Ectodermal cell (in vitro differentiated cells): ENCODE measurements around the gene HLF.

Source experiments
- H3K27ac ChIP-seq: 2 replicates; pipeline ENCODE4 v1.7.0; 2013; ENCODE audit warnings: mild to moderate bottlenecking, low read depth, low read length; ENCODE audit not compliant: insufficient read depth, poor library complexity, severe bottlenecking
- H3K27me3 ChIP-seq: 2 replicates; pipeline ENCODE4 v1.7.0; 2013; ENCODE audit warnings: mild to moderate bottlenecking, low read length; ENCODE audit not compliant: insufficient read depth, control insufficient read depth, poor library complexity, severe bottlenecking
- H3K36me3 ChIP-seq: one replicate; pipeline ENCODE4 v1.7.0; 2013; ENCODE audit warnings: low read length; ENCODE audit not compliant: control insufficient read depth, insufficient read depth
- H3K4me1 ChIP-seq: one replicate; pipeline ENCODE4 v1.7.0; 2013; ENCODE audit warnings: low read length; ENCODE audit not compliant: control insufficient read depth, insufficient read depth
- H3K4me3 ChIP-seq: 2 replicates; pipeline ENCODE4 v1.7.0; 2013; ENCODE audit warnings: low read depth, low read length, control low read depth; ENCODE audit not compliant: insufficient read depth
- H3K9me3 ChIP-seq: 2 replicates; pipeline ENCODE4 v1.7.0; 2013; ENCODE audit warnings: mild to moderate bottlenecking, low read length, moderate library complexity; ENCODE audit not compliant: control insufficient read depth
- WGBS, 2 experiments: methylation state at CpG; one replicate each; pipeline ENCODE4 v1.1.7; 2013; ENCODE audit warnings: missing lambda C conversion rate in 2 of 2; 5-methylcytosine and 5-hydroxymethylcytosine counted together

HLF gene

DNA sequence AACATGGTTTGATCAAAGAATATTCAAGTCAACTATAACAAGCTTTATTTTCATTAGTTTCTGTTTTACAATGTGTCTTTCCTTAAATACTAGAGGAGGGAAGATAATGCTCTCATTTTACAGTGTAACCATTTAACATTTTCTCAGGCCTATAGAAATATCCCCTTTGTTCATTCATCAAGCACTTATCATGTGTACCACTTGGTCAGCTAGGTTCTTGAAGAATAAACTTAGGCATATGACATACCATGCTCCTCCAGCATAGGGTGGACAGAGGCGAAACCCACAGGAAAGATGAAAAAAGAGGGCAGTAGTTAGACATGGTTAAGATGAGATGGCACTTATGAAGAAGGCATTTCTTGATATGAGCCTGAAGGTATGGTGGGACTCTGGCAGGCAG, 34.0 kb upstream of the HLF start:
- 89 to 94% methylated on average over 1 of the region's 1 CpG for WGBS, 2 experiments
- Histone ChIP-seq H3K4me3 (no peak overlapping the region), H3K9me3 (no peaks in the 10 kb centered on the region), H3K27ac (no peak overlapping the region), H3K36me3 (no peaks in the 10 kb centered on the region), H3K27me3 (no peaks in the 10 kb centered on the region), H3K4me1 (no peaks in the 10 kb centered on the region)

DNA sequence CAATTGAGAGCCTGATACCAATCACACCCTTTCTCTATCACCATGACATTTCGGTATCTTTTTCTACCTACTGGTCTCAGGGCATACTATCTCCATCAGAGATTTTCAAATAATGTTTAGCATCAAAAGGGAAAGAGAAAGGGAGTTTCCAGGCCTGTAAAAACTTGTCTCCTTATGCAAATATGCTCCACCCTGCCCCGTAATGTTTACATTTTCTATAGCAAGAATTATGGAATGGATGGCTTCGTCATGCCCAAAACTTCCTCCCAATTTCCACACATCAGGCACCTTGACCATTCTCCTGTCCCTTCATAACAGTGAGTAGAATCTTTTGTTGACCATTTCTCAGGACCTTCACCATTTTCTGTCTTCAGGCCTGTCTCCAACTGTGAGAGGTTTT, 30.9 kb upstream of the HLF start:
- Histone ChIP-seq H3K36me3 (no peaks in the 10 kb centered on the region), H3K9me3 (no peaks in the 10 kb centered on the region), H3K27me3 (peaks cover 13% of the 10 kb centered on the region), H3K4me1 (no peaks in the 10 kb centered on the region), H3K4me3 (no peak overlapping the region), H3K27ac (no peak overlapping the region)
- 89 to 93% methylated on average over 3 of the region's 3 CpGs for WGBS, 2 experiments

DNA sequence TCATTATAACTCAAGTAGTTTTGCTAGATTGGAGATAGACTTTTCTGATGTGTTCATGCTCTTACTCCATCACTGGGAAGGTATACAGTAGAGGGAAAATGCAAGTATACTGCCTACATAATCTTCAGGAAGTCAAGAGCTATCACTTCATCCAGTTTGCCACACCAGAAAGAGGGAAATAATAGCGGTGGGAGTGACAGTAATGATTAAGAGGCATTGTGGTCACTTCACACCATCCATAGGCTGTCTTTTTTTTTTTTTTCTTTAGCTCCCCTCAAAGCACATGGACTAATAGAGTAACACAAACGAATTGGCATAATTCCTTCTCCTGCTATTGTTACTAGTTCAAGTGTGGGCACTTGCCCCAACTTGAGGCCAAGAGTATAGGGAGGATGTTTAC, 28.4 kb upstream of the HLF start:
- peaks cover 20% of the 10 kb centered on the region for H3K27me3 ChIP-seq
- no peak overlapping the region for H3K27ac ChIP-seq
- WGBS, 2 experiments: 45 to 88% methylated on average over 1 of the region's 2 CpGs
- H3K36me3 ChIP-seq: no peaks in the 10 kb centered on the region
- no peaks in the 10 kb centered on the region for H3K4me1 ChIP-seq
- H3K9me3 ChIP-seq: no peaks in the 10 kb centered on the region
- H3K4me3 ChIP-seq: no peak overlapping the region

DNA sequence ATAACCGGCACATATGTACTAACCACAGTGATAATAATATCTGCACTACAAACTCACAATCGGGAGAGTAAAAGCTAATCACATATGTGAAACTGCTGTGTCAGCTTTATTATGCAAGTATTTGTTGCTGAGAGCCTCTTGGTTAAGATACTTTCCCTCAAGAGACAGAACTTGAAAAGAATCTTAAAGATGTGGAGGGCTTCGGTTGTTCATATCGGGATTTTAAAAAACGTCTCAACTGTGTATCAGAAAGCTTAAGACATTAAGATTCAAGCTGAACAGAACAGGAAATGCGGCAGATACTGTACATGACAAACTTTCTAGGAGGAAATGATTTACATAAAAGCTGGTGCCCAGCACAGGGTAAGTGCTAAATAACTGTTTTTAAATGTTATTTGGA, 27.5 kb upstream of the HLF start:
- 92 to 93% methylated on average over 6 of the region's 6 CpGs for WGBS, 2 experiments
- no peak overlapping the region for H3K4me3 ChIP-seq
- peaks cover 20% of the 10 kb centered on the region for H3K27me3 ChIP-seq
- no peak overlapping the region for H3K27ac ChIP-seq
- H3K4me1 ChIP-seq: no peaks in the 10 kb centered on the region
- no peaks in the 10 kb centered on the region for H3K36me3 ChIP-seq
- H3K9me3 ChIP-seq: no peaks in the 10 kb centered on the region

DNA sequence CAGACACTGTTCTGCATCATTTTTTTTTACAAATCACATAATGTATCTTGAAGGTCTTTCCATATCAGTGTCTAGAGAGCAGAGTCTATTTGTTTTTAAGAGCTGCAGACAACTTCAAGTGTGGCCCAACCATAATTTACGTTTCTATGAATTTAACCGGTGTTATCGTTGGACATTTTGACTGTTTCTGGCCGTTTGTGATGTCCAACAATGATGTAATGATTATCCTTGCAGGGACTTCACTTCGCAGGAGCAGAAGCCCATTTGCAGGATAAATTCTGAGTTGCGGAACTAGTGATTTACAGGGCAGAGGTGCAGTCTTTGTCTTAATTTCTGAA, 26.9 kb upstream of the HLF start:
- no peaks in the 10 kb centered on the region for H3K4me1 ChIP-seq
- 77 to 78% methylated on average over 6 of the region's 6 CpGs for WGBS, 2 experiments
- H3K36me3 ChIP-seq: no peaks in the 10 kb centered on the region
- H3K27me3 ChIP-seq: peaks cover 20% of the 10 kb centered on the region
- H3K4me3 ChIP-seq: peak overlapping the region; percentile 60
- H3K9me3 ChIP-seq: no peaks in the 10 kb centered on the region
- H3K27ac ChIP-seq: no peak overlapping the region

DNA sequence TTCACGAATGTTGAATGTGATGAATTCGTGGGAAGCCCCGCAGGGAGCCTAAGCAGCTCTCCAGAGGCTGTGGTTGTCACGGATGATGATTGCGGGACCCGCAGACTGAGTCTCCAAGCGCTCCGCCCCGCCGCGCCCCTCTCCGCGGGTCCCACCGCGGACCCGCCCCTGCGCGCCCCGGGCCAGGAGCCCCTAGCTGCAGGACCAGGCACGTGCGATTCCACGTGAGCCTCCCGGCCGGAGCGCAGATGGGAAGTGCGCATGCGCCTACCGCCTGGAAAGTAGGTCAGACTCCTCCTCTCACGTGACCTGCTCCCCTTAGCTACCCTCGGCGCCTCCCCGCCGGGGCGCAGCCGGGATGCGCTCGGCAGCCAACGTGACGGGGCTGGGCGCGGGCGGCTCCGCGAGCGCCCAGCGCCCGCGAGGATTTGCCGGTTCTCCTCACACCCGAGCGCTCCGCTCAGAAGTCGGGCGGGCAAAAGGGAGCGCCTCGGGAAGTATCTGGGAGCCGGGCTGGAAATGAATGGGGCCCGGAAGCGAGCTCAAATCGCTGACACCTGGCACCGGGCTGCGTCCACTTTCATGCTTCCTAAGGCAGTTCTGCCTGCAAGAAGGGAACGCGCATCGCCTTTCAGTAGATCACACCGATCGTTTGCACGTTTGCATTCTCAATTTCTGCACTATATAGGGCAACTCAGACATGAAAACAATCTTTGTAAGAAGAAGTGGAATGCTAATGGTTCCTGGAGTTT, 26.4 kb upstream of the HLF start:
- Histone ChIP-seq H3K4me3 (peak overlapping the region; percentile 60), H3K27me3 (peaks cover 20% of the 10 kb centered on the region), H3K4me1 (no peaks in the 10 kb centered on the region), H3K27ac (peak overlapping the region; percentile 58), H3K9me3 (no peaks in the 10 kb centered on the region), H3K36me3 (no peaks in the 10 kb centered on the region)
- WGBS, 2 experiments: 1% methylated on average over 68 of the region's 68 CpGs

DNA sequence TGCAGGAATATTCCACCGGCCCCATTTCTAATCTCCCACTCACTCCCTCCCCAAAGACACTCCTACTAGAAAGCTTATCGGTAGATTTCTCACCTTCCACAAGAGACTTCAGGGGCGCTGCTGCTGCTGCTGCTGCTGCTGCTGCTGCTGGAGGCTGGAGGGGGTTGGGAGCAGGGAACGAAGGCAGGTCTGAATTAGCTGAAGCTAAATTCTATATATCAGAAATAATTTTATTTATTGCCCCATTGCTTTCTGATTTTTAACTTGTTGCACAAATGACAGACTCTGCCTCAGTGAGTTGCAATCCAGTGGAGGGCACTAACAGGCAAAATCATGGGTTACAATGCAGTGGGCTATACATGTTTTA, 25.8 kb upstream of the HLF start:
- H3K4me3 ChIP-seq: peak overlapping the region; percentile 60
- no peaks in the 10 kb centered on the region for H3K36me3 ChIP-seq
- H3K27ac ChIP-seq: peak overlapping the region; percentile 58
- H3K4me1 ChIP-seq: no peaks in the 10 kb centered on the region
- H3K27me3 ChIP-seq: peaks cover 20% of the 10 kb centered on the region
- 0 to 2% methylated on average over 3 of the region's 4 CpGs for WGBS, 2 experiments
- H3K9me3 ChIP-seq: no peaks in the 10 kb centered on the region

DNA sequence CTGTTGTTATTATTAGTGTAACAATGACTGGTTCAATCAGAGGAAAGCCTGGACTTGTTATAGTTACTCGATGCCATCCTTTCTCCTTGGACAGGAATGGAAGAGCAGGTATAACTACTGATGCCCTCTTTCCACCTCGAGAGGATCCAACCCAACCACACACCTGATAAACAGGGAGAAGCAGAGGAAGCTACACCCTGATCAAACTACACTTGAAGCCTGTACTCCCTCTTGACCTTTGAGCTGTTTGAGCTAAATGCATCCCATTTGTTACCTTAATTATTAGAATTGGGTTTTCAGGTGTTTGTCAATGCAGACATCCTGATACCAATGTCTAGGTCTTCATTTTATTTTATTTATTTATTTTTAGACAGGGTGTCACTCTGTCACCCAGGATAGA, 23.7 kb upstream of the HLF start:
- Histone ChIP-seq H3K27me3 (peaks cover 20% of the 10 kb centered on the region), H3K4me3 (no peak overlapping the region), H3K9me3 (no peaks in the 10 kb centered on the region), H3K27ac (no peak overlapping the region), H3K36me3 (no peaks in the 10 kb centered on the region), H3K4me1 (no peaks in the 10 kb centered on the region)
- WGBS, 2 experiments: 86 to 90% methylated on average over 2 of the region's 2 CpGs

DNA sequence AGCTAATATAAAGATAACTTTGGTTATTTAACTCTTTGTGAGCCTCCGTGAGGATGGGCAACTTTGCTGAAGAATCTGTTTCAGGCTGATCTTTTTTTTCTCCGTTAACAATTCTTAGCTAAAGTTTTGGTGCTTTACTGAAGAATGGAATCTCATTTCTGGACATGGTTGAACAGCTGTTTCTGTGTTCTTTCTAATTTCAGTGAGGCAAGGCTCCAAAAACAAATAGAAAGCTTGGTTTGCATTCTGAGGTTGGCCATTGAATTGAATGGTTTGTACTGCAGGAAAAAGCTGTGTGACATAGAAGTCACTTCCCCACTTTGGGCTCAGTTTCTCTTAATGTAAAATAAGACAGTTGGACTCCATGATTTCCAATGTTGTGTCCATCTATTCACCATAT, 22.3 kb upstream of the HLF start:
- H3K27ac ChIP-seq: no peak overlapping the region
- no peaks in the 10 kb centered on the region for H3K4me1 ChIP-seq
- no peak overlapping the region for H3K4me3 ChIP-seq
- WGBS, 2 experiments: 94 to 97% methylated on average over 2 of the region's 2 CpGs
- H3K36me3 ChIP-seq: no peaks in the 10 kb centered on the region
- H3K27me3 ChIP-seq: peaks cover 14% of the 10 kb centered on the region
- H3K9me3 ChIP-seq: no peaks in the 10 kb centered on the region

DNA sequence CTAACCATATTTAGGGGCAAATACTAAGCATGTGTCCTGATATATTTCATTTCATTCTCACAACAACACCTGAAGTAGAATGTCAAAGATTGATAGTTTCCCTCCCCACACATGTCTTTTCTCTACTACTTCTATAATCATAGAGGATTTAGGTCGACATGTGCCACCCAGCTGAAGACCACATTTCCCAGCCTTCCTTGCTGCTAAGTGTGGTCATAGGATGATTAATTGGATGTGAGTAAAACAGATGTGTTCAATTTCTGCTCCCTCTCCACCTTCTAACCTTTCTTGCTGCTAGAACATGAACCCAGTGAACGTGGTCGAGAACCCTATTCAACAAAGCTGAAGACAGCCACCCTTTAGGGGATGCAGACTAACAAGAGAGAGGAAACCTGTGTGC, 18.8 kb upstream of the HLF start:
- Histone ChIP-seq H3K36me3 (no peaks in the 10 kb centered on the region), H3K9me3 (no peaks in the 10 kb centered on the region), H3K4me3 (no peak overlapping the region), H3K27ac (no peak overlapping the region), H3K4me1 (no peaks in the 10 kb centered on the region), H3K27me3 (no peaks in the 10 kb centered on the region)
- WGBS, 2 experiments: 94 to 96% methylated on average over 2 to 3 of the region's 3 CpGs

DNA sequence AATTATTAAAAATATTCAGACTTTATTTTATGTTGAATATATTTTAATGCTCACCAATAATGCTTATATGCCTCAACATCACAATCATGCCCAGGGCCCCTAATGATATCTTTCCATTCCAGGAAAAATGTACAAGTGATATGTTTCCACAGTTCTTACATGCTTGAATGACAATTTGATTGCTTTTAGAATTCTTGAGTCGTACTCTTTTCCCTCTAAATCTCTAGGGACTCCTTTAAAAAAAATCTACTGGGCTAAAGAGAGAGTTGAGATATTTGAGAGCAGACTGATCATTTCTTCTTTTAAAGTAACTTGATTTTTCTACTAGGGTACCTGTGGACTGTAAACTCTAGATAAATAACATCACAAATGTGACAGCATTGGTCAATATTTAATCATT, 18.2 kb upstream of the HLF start:
- 100% methylated on average over 1 of the region's 1 CpG; no CpG with 5 or more reads in 1 of the 2 experiments for WGBS, 2 experiments
- Histone ChIP-seq H3K36me3 (no peaks in the 10 kb centered on the region), H3K27ac (no peak overlapping the region), H3K9me3 (no peaks in the 10 kb centered on the region), H3K4me3 (no peak overlapping the region), H3K27me3 (no peaks in the 10 kb centered on the region), H3K4me1 (no peaks in the 10 kb centered on the region)
